Loucy (cell line): ENCODE results near the gene RBP3.

Source experiments
- H2AFZ ChIP-seq: fragments of 200-600 bp; sonication (generic); 2 replicates; pipeline ENCODE4 v1.6.0; 2016; ENCODE audit warnings: antibody characterized with exemption, mild to moderate bottlenecking, low read length, moderate library complexity
- H3F3A ChIP-seq: fragments of 200-600 bp; 2 replicates; pipeline ENCODE4 v1.6.0; 2016; ENCODE audit warnings: antibody characterized with exemption, low read depth, mild to moderate bottlenecking
- H3K27me3 ChIP-seq: fragments of 200-600 bp; sonication (generic); 2 replicates; pipeline ENCODE4 v1.6.1; 2014; ENCODE audit warnings: low read length, mild to moderate bottlenecking; ENCODE audit not compliant: insufficient read depth, poor library complexity, severe bottlenecking
- H3K36me3 ChIP-seq: fragments of 200-600 bp; sonication (generic); 2 replicates; pipeline ENCODE4 v1.6.1; 2016; ENCODE audit warnings: low read length; ENCODE audit not compliant: insufficient read depth
- H3K4me1 ChIP-seq: fragments of 200-600 bp; sonication (generic); 2 replicates; pipeline ENCODE4 v1.5.1; 2014; ENCODE audit warnings: low read length, mild to moderate bottlenecking; ENCODE audit not compliant: insufficient read depth, poor library complexity, severe bottlenecking
- H3K4me2 ChIP-seq: fragments of 200-600 bp; sonication (generic); 2 replicates; pipeline ENCODE4 v1.6.0; 2014; ENCODE audit warnings: antibody characterized with exemption, low read length, low read depth, mild to moderate bottlenecking; ENCODE audit not compliant: poor library complexity, severe bottlenecking
- H3K4me3 ChIP-seq: fragments of 200-600 bp; sonication (generic); 2 replicates; pipeline ENCODE4 v1.5.1; 2014; ENCODE audit warnings: low read length, mild to moderate bottlenecking, mixed read lengths; ENCODE audit not compliant: poor library complexity, severe bottlenecking
- H3K79me2 ChIP-seq: fragments of 200-600 bp; sonication (generic); 2 replicates; pipeline ENCODE4 v1.6.1; 2014; ENCODE audit warnings: low read length; ENCODE audit not compliant: insufficient read depth
- H3K9ac ChIP-seq: fragments of 200-600 bp; sonication (generic); 2 replicates; pipeline ENCODE4 v1.6.0; 2014; ENCODE audit warnings: mild to moderate bottlenecking, low read depth, low read length, moderate library complexity; ENCODE audit not compliant: poor library complexity, severe bottlenecking
- H3K9me2 ChIP-seq: fragments of 200-600 bp; sonication (generic); replicated peaks from 2 replicates; pipeline ENCODE4 v1.6.1; 2016; ENCODE audit warnings: low read depth, low read length, mixed read lengths
- H3K9me3 ChIP-seq: fragments of 200-600 bp; sonication (generic); 2 replicates; pipeline ENCODE4 v1.6.1; 2014; ENCODE audit warnings: mild to moderate bottlenecking, antibody characterized with exemption, low read length, low read depth; ENCODE audit not compliant: insufficient read depth
- H4K20me1 ChIP-seq: fragments of 200-600 bp; sonication (generic); 2 replicates; pipeline ENCODE4 v1.6.0; 2014; ENCODE audit warnings: antibody characterized with exemption, low read length, mild to moderate bottlenecking; ENCODE audit not compliant: insufficient read depth, poor library complexity, severe bottlenecking
- CTCF ChIP-seq: fragments of 200-600 bp; sonication (generic); conservative IDR thresholded peaks from 2 replicates; pipeline ENCODE4 v1.5.1; 2014; ENCODE audit warnings: mild to moderate bottlenecking, antibody characterized with exemption, low read length
- EZH2phosphoT487 ChIP-seq: fragments of 200-600 bp; IDR thresholded peaks from 2 replicates; pipeline ENCODE4 v1.6.1; 2018; ENCODE audit warnings: antibody characterized with exemption, mild to moderate bottlenecking, moderate library complexity, borderline replicate concordance

The RBP3 gene

GRCh38 chr10:47401210-47401609, 53.0 kb downstream of the RBP3 start:
- no peak overlapping the region for H3K9ac ChIP-seq
- H3K4me3 ChIP-seq: no peak overlapping the region
- H2AFZ ChIP-seq: no peak overlapping the region
- no peaks in the 10 kb centered on the region for H4K20me1 ChIP-seq
- no peak overlapping the region for H3K4me2 ChIP-seq
- H3F3A ChIP-seq: no peaks in the 10 kb centered on the region
- H3K4me1 ChIP-seq: no peaks in the 10 kb centered on the region
- no peaks in the 10 kb centered on the region for H3K9me3 ChIP-seq
- no peaks in the 10 kb centered on the region for H3K9me2 ChIP-seq
- no peaks in the 10 kb centered on the region for H3K79me2 ChIP-seq
- no peaks in the 10 kb centered on the region for H3K27me3 ChIP-seq
- TF ChIP-seq EZH2phosphoT487: no peak
- TF ChIP-seq CTCF: no peak
- H3K36me3 ChIP-seq: no peaks in the 10 kb centered on the region

DNA sequence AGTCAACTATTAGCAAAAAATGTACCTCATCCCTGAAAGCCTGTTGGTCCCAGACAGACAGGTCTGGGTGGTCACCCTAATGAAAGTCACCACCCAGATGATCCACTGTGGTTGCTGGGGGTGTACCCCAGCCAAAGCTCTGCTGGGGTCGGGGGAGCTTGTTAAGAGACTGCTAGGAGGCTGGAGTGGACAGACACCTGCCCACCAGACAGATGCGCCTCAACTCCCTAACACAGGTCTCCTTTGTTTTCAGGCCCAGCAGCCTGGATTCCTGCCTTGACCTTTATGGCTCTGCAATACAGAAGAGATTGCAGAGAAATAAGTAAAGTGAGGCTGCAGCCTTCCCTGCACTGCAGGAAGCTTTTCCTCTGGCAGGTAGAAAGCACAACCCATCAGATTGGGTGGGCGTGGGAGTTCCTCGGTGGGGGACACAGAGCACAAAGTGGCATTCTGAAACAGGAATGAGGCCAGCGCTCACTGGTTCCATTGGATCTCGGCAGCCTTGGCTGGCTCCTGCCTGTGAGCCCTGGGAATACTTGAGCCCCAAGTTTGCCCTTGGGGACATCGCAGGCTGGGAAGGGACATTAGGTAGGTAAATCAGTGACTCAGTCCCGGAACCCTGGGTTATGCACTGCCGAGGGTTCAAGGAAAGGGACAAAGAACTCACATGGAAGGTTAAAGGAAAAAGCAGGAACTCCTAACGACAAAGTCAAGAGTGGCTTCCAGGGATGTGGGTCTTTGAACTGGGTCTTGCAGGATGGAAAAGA, 53.9 kb downstream of the RBP3 start:
- H3K9me3 ChIP-seq: no peaks in the 10 kb centered on the region
- H3K36me3 ChIP-seq: no peaks in the 10 kb centered on the region
- H3K9me2 ChIP-seq: no peaks in the 10 kb centered on the region
- no peak overlapping the region for H2AFZ ChIP-seq
- H3K79me2 ChIP-seq: no peaks in the 10 kb centered on the region
- no peak overlapping the region for H3K4me3 ChIP-seq
- no peaks in the 10 kb centered on the region for H3F3A ChIP-seq
- no peak overlapping the region for H3K4me2 ChIP-seq
- TF ChIP-seq CTCF (no peak), EZH2phosphoT487 (no peak)
- no peaks in the 10 kb centered on the region for H3K27me3 ChIP-seq
- H3K4me1 ChIP-seq: no peaks in the 10 kb centered on the region
- no peak overlapping the region for H3K9ac ChIP-seq
- no peaks in the 10 kb centered on the region for H4K20me1 ChIP-seq

DNA sequence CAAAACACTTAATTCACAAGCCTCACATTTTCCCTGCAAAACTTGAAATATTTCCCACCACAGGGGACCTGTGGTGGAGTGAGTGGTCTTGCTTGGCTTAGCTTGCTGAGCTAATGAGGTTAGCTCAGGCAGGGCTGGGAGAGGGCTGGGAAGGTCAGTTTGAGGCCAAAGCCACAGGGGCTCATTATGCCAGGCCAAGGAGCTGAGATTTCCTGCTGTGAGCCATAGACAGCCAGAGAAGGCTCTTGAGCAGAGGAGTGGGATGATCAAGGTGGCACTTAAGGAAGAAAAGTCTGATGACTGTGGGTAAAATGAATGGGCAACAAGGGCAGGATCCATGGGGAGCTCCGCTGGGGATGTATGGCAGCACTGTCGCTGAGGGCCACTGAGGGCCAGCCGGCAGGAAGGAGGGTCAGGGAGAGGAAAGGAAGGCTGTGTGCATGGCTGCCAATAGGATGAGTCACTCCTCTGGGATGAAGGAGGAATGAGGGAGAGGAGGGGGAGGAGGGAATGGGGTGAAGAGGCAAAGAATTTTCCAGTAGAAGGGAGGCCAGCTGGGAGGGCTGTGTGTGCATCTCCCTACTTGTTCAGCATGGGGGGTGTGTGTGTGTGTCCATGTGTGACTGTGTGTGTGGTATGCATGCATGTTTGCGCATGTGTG, 54.6 kb downstream of the RBP3 start:
- Histone ChIP-seq H3K4me3 (no peak overlapping the region), H3K9me2 (no peaks in the 10 kb centered on the region), H3K9me3 (no peaks in the 10 kb centered on the region), H3K27me3 (no peaks in the 10 kb centered on the region), H3K79me2 (no peaks in the 10 kb centered on the region), H2AFZ (no peak overlapping the region), H4K20me1 (no peaks in the 10 kb centered on the region), H3K9ac (no peak overlapping the region), H3F3A (no peaks in the 10 kb centered on the region), H3K4me2 (no peak overlapping the region), H3K36me3 (no peaks in the 10 kb centered on the region), H3K4me1 (no peaks in the 10 kb centered on the region)
- no peak for TF ChIP-seq EZH2phosphoT487
- TF ChIP-seq CTCF: no peak
